A549 (cell line): ENCODE measurements around the gene GRIK4. TPM values are rescaled to one million over a fixed set of nuclear protein-coding genes. Genes with fewer than 3 reads are reported as not detected.

Source experiments
- ATAC-seq, 2 experiments: fragments of 200-7000 bp in 1 of 2; fragments of >200 bp in 1 of 2; cut with Nextera tagmentation in 1 of 2; cut with Tn5 transposase in 1 of 2; 3 replicates each; pipeline versions ENCODE4 v1.8.0 to v1.9.1; 2018 to 2020; ENCODE audit warnings: mild to moderate bottlenecking in 1 of 2, moderate library complexity in 1 of 2
- CTCF ChIA-PET: fragments of 300-600 bp; sonication (Branson Sonifier 250); formaldehyde crosslinking; extraction: SDS; loops from one replicate; lab custom pipeline; 2021; ENCODE audit warnings: antibody characterized with exemption, inconsistent platforms; lab: Yijun Ruan, JAX
- POLR2A ChIA-PET: fragments of 350-600 bp; formaldehyde crosslinking; extraction: SDS; loops from one replicate; lab custom pipeline; 2021; ENCODE audit warnings: antibody characterized with exemption, inconsistent platforms; lab: Yijun Ruan, JAX
- DNase-seq, 2 experiments: peaks; one replicate each; pipeline versions ENCODE4 v3.0.0 to v3.0.0-alpha.2; 2011 to 2016; ENCODE audit warnings: low read depth in 1 of 2, low spot score in 1 of 2
- FAIRE-seq: peaks from 2 replicates; lab custom pipeline; 2011; peaks lifted over from hg19 to GRCh38; lab: Jason Lieb, UNC
- H3K27ac ChIP-seq, 2 experiments: fragments of >200 bp; sonication (Bioruptor Twin); formaldehyde crosslinking; 3 replicates each; pipeline ENCODE4 v1.5.1; 2016 to 2017
- H3K4me1 ChIP-seq: fragments of >200 bp; sonication (Bioruptor Twin); formaldehyde crosslinking; 3 replicates; pipeline ENCODE4 v1.6.1; 2016
- H3K4me2 ChIP-seq: fragments of >200 bp; sonication (Bioruptor Twin); formaldehyde crosslinking; 3 replicates; pipeline ENCODE4 v1.6.1; 2016
- H3K4me3 ChIP-seq: fragments of >200 bp; sonication (Bioruptor Twin); formaldehyde crosslinking; 3 replicates; pipeline ENCODE4 v1.5.1; 2016
- H3K9me3 ChIP-seq: fragments of >200 bp; sonication (Bioruptor Twin); formaldehyde crosslinking; 3 replicates; pipeline ENCODE4 v1.6.1; 2016
- ATOH8 ChIP-seq: fragments of 250-450 bp; sonication (Bioruptor Pico); IDR thresholded peaks from 2 replicates; pipeline ENCODE4 v1.5.0; 2020; ENCODE audit warnings: low read depth, mild to moderate bottlenecking, moderate library complexity
- BCL3 ChIP-seq: fragments of >200 bp; sonication (Bioruptor Twin); formaldehyde crosslinking; IDR thresholded peaks from 3 replicates; pipeline ENCODE4 v1.6.1; 2016
- BHLHE40 ChIP-seq: IDR thresholded peaks from 2 replicates; pipeline ENCODE4 v1.6.1; 2012; ENCODE audit warnings: low read depth, low read length, inconsistent platforms
- CBX2 ChIP-seq: fragments of 200-600 bp; sonication (generic); IDR thresholded peaks from 2 replicates; pipeline ENCODE4 v1.6.1; 2016; ENCODE audit warnings: low read depth, mild to moderate bottlenecking, borderline replicate concordance
- CBX8 ChIP-seq: fragments of 200-600 bp; sonication (generic); IDR thresholded peaks from 2 replicates; pipeline ENCODE4 v1.6.1; 2016
- CTCF ChIP-seq: fragments of >200 bp; sonication (Bioruptor Twin); formaldehyde crosslinking; IDR thresholded peaks from 3 replicates; pipeline ENCODE4 v1.5.1; 2016
- E2F6 ChIP-seq: IDR thresholded peaks from 2 replicates; pipeline ENCODE4 v1.6.1; 2012; ENCODE audit warnings: low read depth, borderline replicate concordance
- EHMT2 ChIP-seq: fragments of 200-600 bp; sonication (generic); IDR thresholded peaks from 2 replicates; pipeline ENCODE4 v1.6.1; 2016; ENCODE audit warnings: antibody characterized with exemption, low read depth, mild to moderate bottlenecking, moderate library complexity
- ELK1 ChIP-seq: fragments of 150-350 bp; IDR thresholded peaks from 2 replicates; pipeline ENCODE4 v1.6.1; 2014; ENCODE audit warnings: low read depth, mild to moderate bottlenecking, low read length
- FOXS1 ChIP-seq: fragments of 250-450 bp; sonication (Bioruptor Pico); IDR thresholded peaks from 2 replicates; pipeline ENCODE4 v1.5.0; 2020; ENCODE audit warnings: mild to moderate bottlenecking, moderate library complexity
- HES2 ChIP-seq: fragments of >200 bp; sonication (Bioruptor Twin); formaldehyde crosslinking; IDR thresholded peaks from 2 replicates; pipeline ENCODE4 v1.6.1; 2016
- HEYL ChIP-seq: fragments of 250-450 bp; sonication (Bioruptor Pico); IDR thresholded peaks from 2 replicates; pipeline ENCODE4 v1.8.0; 2021; ENCODE audit warnings: mild to moderate bottlenecking, moderate library complexity
- JUN ChIP-seq, 2 experiments: fragments of >200 bp; sonication (Bioruptor Twin); formaldehyde crosslinking; IDR thresholded peaks; 2 replicates in 1 of 2; 3 replicates in 1 of 2; pipeline ENCODE4 v1.6.1; 2016 to 2017
- KDM1A ChIP-seq: fragments of 200-600 bp; sonication (generic); IDR thresholded peaks from 2 replicates; pipeline ENCODE4 v1.6.1; 2016; ENCODE audit warnings: low read depth, mild to moderate bottlenecking
- MAFK ChIP-seq: fragments of 450-650 bp; IDR thresholded peaks from 2 replicates; pipeline ENCODE4 v1.6.1; 2014; ENCODE audit not compliant: partially characterized antibody
- MAX ChIP-seq: IDR thresholded peaks from 2 replicates; pipeline ENCODE4 v1.6.1; 2012
- NFE2L2 ChIP-seq: fragments of 150-350 bp; conservative IDR thresholded peaks from 2 replicates; pipeline ENCODE4 v1.6.1; 2014; ENCODE audit warnings: low read length
- NR3C1 ChIP-seq: fragments of >200 bp; sonication (Bioruptor Twin); formaldehyde crosslinking; IDR thresholded peaks from 3 replicates; pipeline ENCODE4 v1.6.1; 2017
- PBX3 ChIP-seq: IDR thresholded peaks from 2 replicates; pipeline ENCODE4 v1.6.1; 2012
- POLR2AphosphoS2 ChIP-seq: conservative IDR thresholded peaks from 2 replicates; pipeline ENCODE4 v1.6.1; 2012; ENCODE audit warnings: low read length, improper control_type of control experiment, inconsistent platforms
- RCOR1 ChIP-seq: fragments of 150-350 bp; IDR thresholded peaks from 2 replicates; pipeline ENCODE4 v1.6.1; 2014; ENCODE audit warnings: antibody characterized with exemption, low read length, low read depth
- SMC3 ChIP-seq: fragments of >200 bp; sonication (Bioruptor Twin); formaldehyde crosslinking; IDR thresholded peaks from 3 replicates; pipeline ENCODE4 v1.6.1; 2018; ENCODE audit warnings: inconsistent platforms
- TFCP2L1 ChIP-seq: fragments of 250-450 bp; sonication (Bioruptor Pico); IDR thresholded peaks from 2 replicates; pipeline ENCODE4 v1.5.0; 2021; ENCODE audit warnings: mild to moderate bottlenecking
- TP53 ChIP-seq: fragments of 250-450 bp; sonication (Bioruptor Pico); IDR thresholded peaks from 2 replicates; pipeline ENCODE4 v1.5.0; 2021; ENCODE audit warnings: mild to moderate bottlenecking, moderate library complexity
- USF2 ChIP-seq: fragments of 450-650 bp; IDR thresholded peaks from 2 replicates; pipeline ENCODE4 v1.6.1; 2014; ENCODE audit warnings: antibody characterized with exemption
- ZC3H11A ChIP-seq: fragments of 450-650 bp; IDR thresholded peaks from 2 replicates; pipeline ENCODE4 v1.6.1; 2014; ENCODE audit warnings: antibody characterized with exemption, mild to moderate bottlenecking
- ZSCAN20 ChIP-seq: fragments of 250-450 bp; sonication (Bioruptor Pico); IDR thresholded peaks from 2 replicates; pipeline ENCODE4 v1.8.0; 2022; ENCODE audit warnings: mild to moderate bottlenecking, moderate library complexity
- WGBS: methylation state at CpG from one replicate; pipeline ENCODE4 v1.1.6; 2017; ENCODE audit errors: missing lambda C conversion rate; 5-methylcytosine and 5-hydroxymethylcytosine counted together
- polyA plus RNA-seq, 4 experiments: library from polyadenylated mRNA; depleted of rRNA in 3 of 4; stranded (reverse); fragments of >200 nt; fragmentation: RNase III in 1 of 4; extraction: RNeasy Plus Mini Kit Qiagen cat#74134 plus additional on column Dnase treatment in 1 of 4; gene quantifications; 2 replicates in 3 of 4; 3 replicates in 1 of 4; pipeline ENCODE4 v1.2.3, GENCODE V29; 2011 to 2017

The GRIK4 gene
- polyA plus RNA-seq, 2 of the 4 experiments (the other 2 are of a cell fraction), result 0.01 TPM; not detected in 1

GRCh38 chr11:120702656-120703055, 191.1 kb downstream of the GRIK4 start (continued):
- TF ChIP-seq CTCF, result no peak
- TF ChIP-seq ATOH8 (CRISPR knock-in tag), result no peak
- no peak for TF ChIP-seq SMC3
- TF ChIP-seq EHMT2, result no peak
- TF ChIP-seq ZC3H11A, result no peak
- TF ChIP-seq TFCP2L1, result no peak
- TF ChIP-seq MAFK, result no peak
- no peak for TF ChIP-seq BHLHE40
- no peak for TF ChIP-seq MAX
- TF ChIP-seq ZSCAN20 (CRISPR knock-in tag), result no peak
- no peak for TF ChIP-seq HES2

- CTCF ChIA-PET, result interaction anchor here (1.4 kb wide), 1 partner anchor 11 kb away, joined by 6 read pairs; no protein-coding TSS in a partner anchor
- ATAC-seq (no peak), FAIRE-seq (no peak), DNase-seq (no peak)
- TF ChIP-seq E2F6, result no peak
- no peak for TF ChIP-seq RCOR1
- no peak for TF ChIP-seq POLR2AphosphoS2
- TF ChIP-seq MAFK, result no peak
- TF ChIP-seq ZC3H11A, result no peak
- no peak for TF ChIP-seq EHMT2
- TF ChIP-seq HEYL (CRISPR knock-in tag), result no peak
- TF ChIP-seq BCL3, result no peak
- no peak for TF ChIP-seq ELK1
- TF ChIP-seq JUN (IDR thresholded peaks at IDR 0.05), result no peak
- no peak for TF ChIP-seq CBX2
- no peak for TF ChIP-seq NFE2L2
- no peak for TF ChIP-seq NR3C1
- TF ChIP-seq PBX3, result no peak
- TF ChIP-seq KDM1A, result no peak
- TF ChIP-seq TP53 (CRISPR knock-in tag), result no peak
- TF ChIP-seq FOXS1, result no peak
- no peak for TF ChIP-seq USF2
- TF ChIP-seq CBX8, result no peak
- no peak for TF ChIP-seq ATOH8 (CRISPR knock-in tag)
- Histone ChIP-seq H3K9me3 (peaks cover 4% of the 10 kb centered on the region; the same call in 1 of the 3 replicates), H3K4me3 (no peak overlapping the region), H3K4me2 (no peak overlapping the region), H3K27ac (no peak overlapping the region), H3K4me1 (no peaks in the 10 kb centered on the region)
- 37% methylated on average over 9 of the region's 9 CpGs for WGBS
- POLR2A ChIA-PET, result no interaction called here
Measured at GRCh38 chr11:120703358-120704152, 192.0 kb downstream of the GRIK4 start.
